Activated CD4-positive, CD25-positive, alpha-beta regulatory T cell treated with anti-CD3 and anti-CD28 coated beads, Interleukin-2, amount 50 U/mL, for 24 hours (primary cell): Measurements from ENCODE around the gene MT1A.

Experiments used
- ATAC-seq, 2 donors: fragments of 150-1000 bp; cut with Tn5 transposase; one replicate each; pipeline ENCODE4 v1.10.0; 2021; ENCODE audit warnings: mild to moderate bottlenecking in 1 of 2, moderate library complexity in 1 of 2

Gene MT1A

DNA sequence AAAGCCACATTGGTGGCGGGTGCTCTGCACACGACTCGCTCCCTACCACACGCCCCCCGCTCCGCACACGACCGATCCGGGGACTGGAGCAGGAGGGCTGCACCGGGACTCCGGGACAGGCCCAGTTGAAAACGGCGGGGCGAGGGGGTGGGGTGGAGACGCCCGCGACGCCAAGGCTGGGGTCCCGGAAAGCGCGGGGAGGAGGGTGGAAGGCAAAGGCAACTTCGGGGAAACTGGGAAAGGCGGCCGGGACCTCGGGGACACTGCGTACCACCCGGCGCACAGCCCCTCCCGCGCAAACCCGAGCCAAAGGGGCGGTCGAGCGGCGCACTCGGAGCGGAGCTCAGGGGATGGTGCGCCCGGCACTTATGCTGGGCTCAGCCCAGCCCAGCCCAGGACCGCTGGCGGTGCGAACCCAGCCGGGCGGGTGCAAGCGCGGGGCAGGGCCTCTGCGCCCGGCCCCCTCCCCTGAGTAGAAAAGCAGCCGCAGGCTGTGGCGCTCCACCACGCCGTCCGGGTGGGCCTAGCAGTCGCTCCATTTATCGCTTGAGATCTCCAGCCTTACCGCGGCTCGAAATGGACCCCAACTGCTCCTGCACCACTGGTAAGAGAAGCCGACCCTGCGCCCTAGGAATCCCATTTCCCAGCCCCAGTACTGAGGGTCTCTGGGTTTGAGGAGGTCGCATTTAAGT, 6.2 kb upstream of the MT1A start, which contains the start of gene MT1M:
TSS of gene MT1M (plus strand) at position 504 of the 692 bp plus-strand sequence. CDS start at position 577, 73 bp downstream.
- ATAC-seq, result peak in 1 of 2 donors; percentile 37

- no peak for ATAC-seq
Measured at GRCh38 chr16:56632848-56633365, 5.6 kb upstream of the MT1A start.

DNA sequence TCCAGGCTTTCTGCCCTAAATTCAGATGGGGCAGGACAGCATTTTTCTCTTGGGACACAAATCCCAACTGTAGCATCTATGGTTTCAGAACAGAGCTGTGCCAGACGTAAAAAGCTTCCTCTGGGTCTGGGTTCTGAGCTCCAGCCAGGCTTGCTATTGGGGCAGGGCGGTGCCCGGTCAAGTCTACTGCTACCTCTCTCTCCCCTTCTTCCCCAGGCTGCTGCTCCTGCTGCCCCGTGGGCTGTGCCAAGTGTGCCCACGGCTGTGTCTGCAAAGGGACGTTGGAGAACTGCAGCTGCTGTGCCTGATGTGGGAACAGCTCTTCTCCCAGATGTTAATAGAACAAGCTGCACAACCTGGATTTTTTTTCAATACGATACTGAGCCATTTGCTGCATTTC, 4.9 kb upstream of the MT1A start:
- no peak for ATAC-seq

DNA sequence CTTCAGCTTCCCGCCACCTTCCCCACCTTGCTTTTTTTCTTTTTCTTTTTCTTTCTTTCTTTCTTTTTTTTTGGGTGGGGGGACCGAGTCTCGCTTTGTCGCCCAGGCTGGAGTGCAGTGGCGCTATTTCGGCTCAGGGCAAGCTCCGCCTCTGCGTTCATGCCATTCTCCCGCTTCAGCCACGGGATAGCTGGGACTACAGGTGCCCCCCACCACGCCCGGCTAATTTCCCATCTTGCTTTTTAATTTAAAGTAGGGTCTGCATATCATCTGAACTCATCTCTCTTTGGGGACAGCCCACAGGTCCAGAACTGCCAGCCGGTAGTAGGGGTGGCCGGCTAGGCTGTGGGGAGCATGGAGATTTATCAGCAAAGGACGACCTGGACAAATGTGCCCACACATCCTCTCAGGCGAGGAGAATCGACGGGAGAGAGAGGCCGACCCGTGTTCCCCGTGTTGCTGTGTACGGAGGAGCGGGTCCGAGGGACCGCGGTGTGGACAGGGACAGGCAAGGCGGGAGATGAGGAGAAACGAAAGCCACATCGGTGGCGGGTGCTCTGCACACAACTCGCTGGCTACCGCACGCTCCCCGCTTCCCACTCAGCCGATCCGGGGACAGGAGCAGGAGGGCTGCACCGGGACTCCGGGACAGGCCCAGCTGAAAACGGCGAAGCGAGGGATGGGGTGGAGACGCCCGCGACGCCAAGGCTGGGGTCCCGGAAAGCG, 3.6 kb upstream of the MT1A start:
- ATAC-seq, result no peak

DNA sequence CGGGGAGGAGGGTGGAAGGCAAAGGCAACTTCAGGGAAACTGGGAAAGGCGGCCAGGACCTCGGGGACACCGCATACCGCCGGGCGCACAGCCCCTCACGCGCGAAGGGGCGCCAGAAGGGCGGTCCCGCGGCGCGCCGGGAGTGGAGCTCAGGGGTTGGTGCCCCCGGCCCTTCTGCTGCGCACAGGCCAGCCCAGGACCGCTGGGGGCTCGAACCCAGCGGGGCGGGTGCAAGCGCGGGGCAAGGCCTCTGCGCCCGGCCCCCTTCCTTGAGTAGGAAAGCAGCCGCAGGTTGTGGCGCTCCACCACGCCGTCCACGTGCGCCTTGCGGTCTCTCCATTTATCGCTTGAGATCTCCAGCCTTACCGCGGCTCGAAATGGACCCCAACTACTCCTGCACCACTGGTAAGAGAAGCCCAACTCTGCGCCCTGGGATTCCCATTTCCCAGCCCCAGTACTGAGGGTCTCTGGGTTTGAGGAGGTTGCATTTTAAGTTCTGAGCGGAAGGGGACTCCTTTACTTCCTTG, 3.0 kb upstream of the MT1A start:
- no peak for ATAC-seq

DNA sequence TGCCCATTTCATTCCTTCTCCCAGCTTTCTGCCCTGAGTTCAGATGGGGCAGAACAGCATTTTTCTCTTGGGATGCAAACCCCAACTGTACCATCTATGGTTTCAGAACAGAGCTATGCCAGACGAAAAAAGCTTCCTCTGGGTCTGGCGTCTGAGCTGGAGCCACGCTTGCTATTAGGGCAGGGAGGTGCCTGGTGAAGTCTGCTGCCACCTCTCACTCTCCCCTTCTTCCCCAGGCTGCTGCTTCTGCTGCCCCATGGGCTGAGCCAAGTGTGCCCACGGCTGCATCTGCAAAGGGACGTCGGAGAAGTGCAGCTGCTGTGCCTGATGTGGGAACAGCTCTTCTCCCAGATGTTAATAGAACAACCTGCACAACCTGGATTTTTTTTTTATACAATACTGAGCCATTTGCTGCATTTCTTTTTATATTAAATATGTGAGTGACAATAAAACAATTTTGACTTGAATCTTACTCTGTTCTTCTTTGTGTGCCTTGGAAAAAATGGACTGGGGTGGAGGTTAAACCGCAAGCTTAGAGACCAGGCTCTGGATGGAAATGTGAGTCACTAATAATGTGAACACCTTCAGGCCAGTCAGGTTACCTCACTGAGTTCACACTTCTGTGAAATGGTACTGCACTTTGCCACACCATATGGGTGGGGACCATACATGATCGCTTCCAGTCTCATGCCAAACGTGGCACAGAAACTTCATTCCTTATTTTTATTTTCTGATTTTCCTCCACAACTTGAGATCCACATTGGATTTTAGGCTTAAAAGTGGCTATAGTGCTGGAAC, 1.7 kb upstream of the MT1A start:
- ATAC-seq, result no peak

DNA sequence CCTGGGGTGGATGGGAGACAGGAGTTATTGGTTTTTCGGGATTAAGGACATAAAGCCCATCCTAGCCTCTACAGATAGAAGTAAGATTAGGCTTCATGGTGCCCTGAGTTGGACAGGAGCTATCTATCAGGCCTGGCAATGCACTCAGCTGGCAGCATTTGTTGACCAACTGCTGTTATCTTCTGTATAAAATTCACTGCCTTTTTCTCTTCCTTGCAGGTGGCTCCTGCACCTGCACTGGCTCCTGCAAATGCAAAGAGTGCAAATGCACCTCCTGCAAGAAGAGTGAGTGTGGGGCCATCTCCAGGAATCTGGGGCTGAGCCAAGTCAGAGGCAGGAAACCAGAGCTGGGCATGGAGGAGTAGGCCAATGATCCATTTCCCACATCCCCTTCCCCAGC, 579 bp downstream of the MT1A start:
- ATAC-seq, result no peak

GRCh38 chr16:56640076-56640475, 1.6 kb downstream of the MT1A start:
- no peak for ATAC-seq

GRCh38 chr16:56641166-56641565, 2.7 kb downstream of the MT1A start:
- ATAC-seq, result no peak

GRCh38 chr16:56643080-56643778, 4.8 kb downstream of the MT1A start:
- ATAC-seq, result peak; percentile 99 to 100

DNA sequence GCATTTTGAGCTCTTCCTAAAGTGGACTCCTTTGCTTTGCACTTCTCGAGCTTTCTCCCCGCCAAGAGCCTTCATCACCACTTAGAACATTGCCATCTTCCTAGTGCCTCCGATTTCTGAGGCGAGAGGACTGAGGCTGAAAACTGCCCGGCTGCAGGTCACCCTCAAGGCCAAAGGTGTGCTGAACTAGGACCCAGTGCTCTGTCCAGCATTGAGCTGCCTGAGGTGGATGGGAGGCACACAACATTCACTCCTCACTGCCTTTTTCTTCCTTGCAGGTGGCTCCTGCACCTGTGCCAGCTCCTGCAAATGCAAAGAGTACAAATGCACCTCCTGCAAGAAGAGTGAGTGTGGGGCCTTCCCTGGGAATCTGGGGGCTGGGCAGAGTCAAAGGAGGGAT, 5.4 kb downstream of the MT1A start:
- ATAC-seq, result no peak

DNA sequence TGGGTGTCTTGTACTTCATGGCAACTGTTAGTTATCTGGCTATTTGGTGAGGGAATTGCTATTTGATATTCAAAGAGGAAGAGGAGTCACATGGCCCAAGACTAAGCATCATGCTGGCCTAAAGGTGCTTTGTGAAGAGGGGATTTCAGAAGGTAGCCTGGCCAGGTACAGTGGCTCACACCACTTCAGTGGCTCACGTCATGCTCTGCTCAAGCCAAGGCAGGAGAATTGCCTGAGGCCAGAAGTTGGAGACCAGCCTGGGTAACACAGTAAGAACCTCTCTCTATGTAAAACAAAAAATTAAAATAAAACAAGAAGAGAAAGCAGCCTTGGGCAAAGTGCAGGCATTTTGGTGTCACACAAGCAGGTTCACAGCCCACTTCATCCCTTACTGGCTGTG, 6.8 kb downstream of the MT1A start:
- no peak for ATAC-seq

GRCh38 chr16:56645838-56646237, 7.4 kb downstream of the MT1A start:
- no peak for ATAC-seq

- ATAC-seq, result no peak
Measured at GRCh38 chr16:56647641-56648431, 9.4 kb downstream of the MT1A start.

DNA sequence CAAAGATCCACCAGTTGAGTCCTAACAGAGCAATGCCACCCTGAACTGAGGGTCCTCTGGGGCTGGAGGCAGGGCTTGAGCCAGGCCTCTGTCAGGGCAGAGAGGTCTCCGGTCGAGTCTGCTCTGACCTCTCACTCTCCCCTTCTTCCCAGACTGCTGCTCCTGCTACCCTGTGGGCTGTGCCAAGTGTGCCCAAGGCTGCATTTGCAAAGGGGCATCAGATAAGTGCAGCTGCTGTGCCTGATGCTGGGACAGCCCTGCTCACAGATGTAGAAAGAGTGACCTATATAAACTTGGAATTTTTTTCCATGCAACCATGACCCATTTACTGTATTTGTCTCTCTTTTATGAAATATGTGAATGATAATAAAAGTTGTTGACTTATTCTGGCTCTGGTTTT, 10.8 kb downstream of the MT1A start:
- ATAC-seq, result no peak

DNA sequence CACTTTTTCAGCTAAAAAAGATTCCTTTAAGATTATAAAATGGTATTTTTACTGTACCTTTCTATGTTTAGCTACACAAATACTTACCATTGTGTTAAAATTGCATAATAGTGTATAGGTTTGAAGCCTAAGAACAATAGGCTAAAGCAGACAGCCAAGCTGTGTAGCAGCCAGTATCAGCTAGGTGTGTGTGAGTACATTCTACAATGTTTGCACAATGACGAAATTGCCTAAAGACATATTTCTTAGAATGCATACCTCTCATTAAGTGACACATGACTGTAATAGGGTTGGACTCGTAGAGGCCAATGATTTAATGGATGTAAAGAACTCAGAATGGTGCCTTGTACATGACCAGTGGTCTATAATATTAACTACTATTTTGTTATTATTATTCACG, 11.4 kb downstream of the MT1A start:
- no peak for ATAC-seq

DNA sequence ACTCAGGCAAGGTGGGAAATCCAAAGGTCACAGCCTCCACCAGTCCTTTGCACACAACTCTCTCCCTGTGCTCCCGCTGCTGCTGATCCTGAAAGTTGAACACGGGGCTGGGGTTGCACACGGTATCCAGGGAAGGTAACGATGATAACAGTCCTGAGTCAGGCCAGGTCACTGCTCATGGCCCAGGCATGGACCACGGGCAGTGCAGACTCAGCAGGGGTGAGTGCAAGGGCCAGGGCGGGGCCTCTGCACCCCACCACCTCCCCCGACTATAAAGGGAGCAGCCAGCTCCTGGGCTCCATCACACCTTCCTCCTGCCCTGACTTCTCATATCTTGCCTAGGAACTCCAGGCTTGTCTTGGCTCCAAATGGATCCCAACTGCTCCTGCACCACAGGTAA, 13.1 kb downstream of the MT1A start, which contains the start of gene MT1B:
TSS of gene MT1B (plus strand) at position 301 of the 400 bp plus-strand sequence. CDS start at position 369, 68 bp downstream.
- no peak for ATAC-seq

DNA sequence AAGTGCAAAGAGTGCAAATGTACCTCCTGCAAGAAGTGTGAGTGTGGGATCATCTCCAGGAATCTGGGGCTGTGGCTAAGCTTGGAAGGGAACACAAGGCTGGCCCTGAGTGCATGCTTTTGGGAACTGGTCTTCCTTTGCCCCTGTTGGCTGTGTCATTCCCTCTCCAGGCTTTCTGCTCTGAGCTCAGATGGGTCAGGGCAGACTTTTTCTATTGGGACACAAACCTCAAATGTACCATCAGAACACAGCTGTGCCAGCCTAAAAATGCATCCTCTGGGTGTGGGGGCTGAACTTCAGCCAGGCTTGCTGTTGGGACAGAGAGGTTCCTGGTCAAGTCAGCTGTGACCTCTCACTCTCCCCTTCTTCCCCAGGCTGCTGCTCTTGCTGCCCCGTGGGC, 14.1 kb downstream of the MT1A start:
- no peak for ATAC-seq

DNA sequence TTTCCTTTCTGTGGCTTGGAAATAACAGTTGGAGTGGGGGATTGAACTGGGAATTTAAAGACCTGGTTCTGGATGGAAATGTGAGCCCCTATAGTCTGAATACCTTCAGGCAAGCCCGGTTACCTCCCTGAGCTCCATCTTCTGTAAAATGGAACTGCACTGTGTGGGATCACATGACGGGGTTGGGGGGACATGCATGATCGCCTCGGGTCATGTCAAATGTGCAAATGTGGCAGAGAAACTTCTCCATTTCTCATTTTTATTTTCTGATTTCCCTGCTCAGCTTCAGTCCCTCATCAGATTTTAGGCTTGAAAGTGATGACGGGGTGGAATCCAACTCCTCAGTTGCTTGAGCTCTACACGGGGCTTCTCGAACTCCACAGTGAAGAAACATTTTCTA, 14.8 kb downstream of the MT1A start:
- no peak for ATAC-seq

GRCh38 chr16:56657555-56658326, 19.3 kb downstream of the MT1A start, which contains the start of gene MT1F:
Gene MT1F, plus strand, starts transcription at chr16:56657959. Its CDS starts 100 bp downstream, at chr16:56658059.
- ATAC-seq, result peak; percentile 81
